Esophagus muscularis mucosa (tissue), 3 donors: Measurements from ENCODE around the gene ARNT2.

ENCODE experiments used
- CTCF ChIP-seq, 3 experiments: fragments of 200-600 bp in 2 of 3; fragments of 450-650 bp in 1 of 3; sonication (generic) in 2 of 3; IDR thresholded peaks; one replicate each; pipeline ENCODE4 v1.5.1; 2017 to 2019; ENCODE audit warnings: antibody characterized with exemption in 3 of 3, mild to moderate bottlenecking in 2 of 3, moderate library complexity in 1 of 3
- POLR2A ChIP-seq: fragments of 450-650 bp; IDR thresholded peaks from one replicate; pipeline ENCODE4 v1.6.1; 2017; ENCODE audit warnings: antibody characterized with exemption, moderate library complexity, mild to moderate bottlenecking, low read depth

GRCh38 chr15:80618685-80619400 is 214.7 kb downstream of the ARNT2 start:
- TF ChIP-seq CTCF (IDR thresholded peaks at IDR 0.05) (no peak), POLR2A (no peak)
